BLaER1 (cell line): ENCODE results near the gene SH3RF2.
"Not testable (repeated sequence)": the region's sequence is repeated elsewhere in the genome, so short reads cannot be mapped to it uniquely, and the experiment has no call there.

ENCODE experiments used
- H3K27ac ChIP-seq: shearing (Covaris generic); formaldehyde crosslinking; 2 replicates; pipeline ENCODE4 v1.8.1; 2022
- H3K27me3 ChIP-seq: shearing (Covaris generic); formaldehyde crosslinking; 2 replicates; pipeline ENCODE4 v1.8.1; 2022
- H3K36me3 ChIP-seq: shearing (Covaris generic); formaldehyde crosslinking; 2 replicates; pipeline ENCODE4 v1.8.1; 2022
- H3K4me1 ChIP-seq: shearing (Covaris generic); formaldehyde crosslinking; 2 replicates; pipeline ENCODE4 v1.8.1; 2022
- H3K4me2 ChIP-seq: shearing (Covaris generic); formaldehyde crosslinking; 2 replicates; pipeline ENCODE4 v1.8.1; 2022
- H3K4me3 ChIP-seq: shearing (Covaris generic); formaldehyde crosslinking; 2 replicates; pipeline ENCODE4 v1.8.1; 2022
- H3K9ac ChIP-seq: shearing (Covaris generic); formaldehyde crosslinking; 2 replicates; pipeline ENCODE4 v1.8.1; 2022
- H3K9me3 ChIP-seq: shearing (Covaris generic); formaldehyde crosslinking; 2 replicates; pipeline ENCODE4 v1.8.1; 2022
- H4K20me1 ChIP-seq: shearing (Covaris generic); formaldehyde crosslinking; 2 replicates; pipeline ENCODE4 v1.8.1; 2022
- Cebpa-rat ChIP-seq: shearing (Covaris generic); IDR thresholded peaks from 2 replicates; pipeline ENCODE4 v1.8.1; 2022

The SH3RF2 gene

DNA sequence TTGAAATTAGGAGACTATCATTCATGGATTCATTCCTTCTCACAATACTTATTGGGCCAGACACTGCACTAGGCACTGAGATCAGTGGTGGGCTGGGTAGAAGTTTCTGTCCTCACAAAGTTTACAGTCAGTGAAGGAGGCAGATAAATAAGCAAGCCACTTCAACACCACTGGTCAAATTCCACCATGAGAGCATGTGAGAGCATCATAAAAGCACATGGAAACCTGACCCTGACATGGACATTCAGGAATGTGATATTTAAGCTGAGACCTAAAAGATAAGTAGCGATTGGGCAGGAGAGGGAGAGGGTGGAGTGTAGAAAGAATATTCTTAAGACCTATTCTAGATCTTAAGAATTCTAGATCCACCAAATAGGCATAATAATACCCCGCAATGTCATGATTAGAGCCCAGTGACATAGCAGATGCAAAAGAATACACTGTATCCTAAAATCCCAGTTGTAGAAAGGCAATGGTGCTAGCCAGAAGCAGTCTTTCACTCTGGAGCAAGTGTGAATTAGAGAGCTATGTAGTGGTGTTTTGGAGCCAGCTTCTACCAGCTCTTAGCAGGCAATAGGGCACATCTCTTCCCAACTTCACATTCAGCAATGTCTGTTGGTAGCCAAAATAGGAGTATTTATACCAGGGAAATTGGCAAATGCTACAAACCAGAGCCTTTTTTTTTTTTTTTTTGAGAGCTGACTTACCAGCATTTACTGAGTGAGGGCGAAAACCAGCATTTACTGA is 46.4 kb downstream of the SH3RF2 start:
- Histone ChIP-seq H4K20me1 (no peaks in the 10 kb centered on the region), H3K9me3 (no peaks in the 10 kb centered on the region), H3K27me3 (no peaks in the 10 kb centered on the region), H3K36me3 (no peaks in the 10 kb centered on the region), H3K9ac (no peak overlapping the region), H3K4me3 (no peak overlapping the region), H3K27ac (no peak overlapping the region), H3K4me2 (no peak overlapping the region), H3K4me1 (no peaks in the 10 kb centered on the region)
- TF ChIP-seq Cebpa-rat = no peak

GRCh38 chr5:145983446-145983845 is 47.1 kb downstream of the SH3RF2 start:
- no peaks in the 10 kb centered on the region for H3K27me3 ChIP-seq
- H3K4me1 ChIP-seq = no peaks in the 10 kb centered on the region
- no peak overlapping the region for H3K27ac ChIP-seq
- H3K9me3 ChIP-seq = no peaks in the 10 kb centered on the region
- no peak for TF ChIP-seq Cebpa-rat
- H3K4me2 ChIP-seq = no peak overlapping the region
- no peaks in the 10 kb centered on the region for H3K36me3 ChIP-seq
- no peak overlapping the region for H3K9ac ChIP-seq
- no peak overlapping the region for H3K4me3 ChIP-seq
- H4K20me1 ChIP-seq = no peaks in the 10 kb centered on the region

DNA sequence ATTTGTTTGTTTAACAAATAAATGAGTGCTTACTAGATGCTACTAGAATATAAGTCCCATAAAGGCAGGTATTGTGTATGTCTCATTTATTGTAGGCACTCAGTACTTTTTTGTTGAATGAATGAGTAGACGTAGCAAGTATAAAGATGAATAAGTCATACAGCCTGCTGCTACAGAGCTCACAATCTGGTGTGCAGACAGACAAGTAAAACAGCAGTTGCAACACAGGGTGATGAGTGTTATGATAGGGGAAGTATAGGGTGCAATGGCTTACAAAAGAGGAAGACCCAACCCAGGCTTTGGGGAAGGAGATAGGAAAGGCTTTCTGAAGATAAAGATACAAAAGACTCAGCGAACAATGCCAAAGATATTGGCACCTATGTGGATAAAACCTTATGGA is 47.7 kb downstream of the SH3RF2 start:
- Histone ChIP-seq H3K27me3 (no peaks in the 10 kb centered on the region), H3K9ac (no peak overlapping the region), H3K4me2 (no peak overlapping the region), H4K20me1 (no peaks in the 10 kb centered on the region), H3K4me1 (no peaks in the 10 kb centered on the region), H3K9me3 (no peaks in the 10 kb centered on the region), H3K27ac (no peak overlapping the region), H3K36me3 (no peaks in the 10 kb centered on the region), H3K4me3 (no peak overlapping the region)
- TF ChIP-seq Cebpa-rat = no peak

DNA sequence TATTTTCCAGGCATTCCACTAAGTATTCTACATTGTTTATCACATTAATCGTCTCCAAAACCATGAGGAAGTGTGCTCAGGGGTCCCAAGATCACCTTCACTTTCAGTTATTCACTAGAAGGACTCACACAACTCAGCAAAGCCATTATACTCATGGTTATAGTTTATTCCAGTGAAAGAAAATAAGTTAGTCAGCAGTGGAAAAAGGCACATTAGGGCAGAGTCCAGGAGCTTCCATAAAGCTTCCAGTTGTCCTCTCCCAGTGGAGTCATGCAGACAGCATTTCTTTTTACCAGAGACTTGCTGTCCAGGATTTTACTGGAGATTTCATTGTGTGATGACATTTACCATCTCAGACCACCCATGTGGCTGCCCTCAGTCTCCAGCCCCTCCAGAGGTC is 51.5 kb downstream of the SH3RF2 start:
- Histone ChIP-seq H3K4me2 (no peak overlapping the region), H3K4me1 (no peaks in the 10 kb centered on the region), H3K27ac (no peak overlapping the region), H3K4me3 (no peak overlapping the region), H3K9ac (no peak overlapping the region), H4K20me1 (no peaks in the 10 kb centered on the region), H3K27me3 (no peaks in the 10 kb centered on the region), H3K9me3 (peaks cover 11% of the 10 kb centered on the region), H3K36me3 (no peaks in the 10 kb centered on the region)
- TF ChIP-seq Cebpa-rat = no peak

DNA sequence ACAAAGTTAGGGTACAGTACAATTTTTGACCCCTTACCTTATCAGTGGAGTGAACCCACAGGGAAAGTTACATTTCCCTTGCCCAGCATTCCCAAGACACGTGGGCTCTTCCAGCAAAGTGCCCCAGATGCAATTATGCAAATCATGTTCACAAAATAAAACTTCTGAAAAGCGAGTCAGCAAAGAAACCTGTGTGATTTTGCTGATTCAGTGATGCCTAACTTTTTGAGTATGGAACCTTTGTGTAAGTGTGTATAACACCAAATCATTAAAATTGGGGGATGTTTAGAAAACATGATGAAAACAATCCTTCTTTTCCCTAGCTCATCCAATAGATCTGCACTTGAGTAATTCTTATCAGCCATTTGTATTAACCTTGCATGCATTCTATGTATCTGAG is 52.6 kb downstream of the SH3RF2 start:
- TF ChIP-seq Cebpa-rat = no peak
- H3K4me1 ChIP-seq = no peaks in the 10 kb centered on the region

DNA sequence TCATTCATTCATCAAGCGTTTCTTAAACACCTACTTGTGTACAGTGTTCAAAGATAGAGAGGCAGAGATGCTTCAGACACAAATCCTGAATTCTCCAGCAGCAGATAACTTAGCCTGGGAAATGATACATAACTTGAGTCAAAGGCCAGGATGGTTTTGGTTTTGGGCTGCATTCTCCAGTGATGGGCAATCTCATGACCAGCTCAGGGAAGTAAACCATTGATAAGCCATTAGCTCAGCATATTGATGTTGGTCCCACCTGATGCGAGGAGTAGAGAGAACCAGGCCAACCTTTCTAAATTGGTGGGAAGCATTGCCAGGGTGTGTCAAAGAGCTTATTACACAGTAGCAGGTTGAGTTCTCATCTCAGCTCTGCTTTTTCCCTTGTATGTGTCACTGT is 53.0 kb downstream of the SH3RF2 start:
- Histone ChIP-seq H3K4me2 (no peak overlapping the region), H3K36me3 (no peaks in the 10 kb centered on the region), H3K9me3 (peaks cover 26% of the 10 kb centered on the region), H3K4me3 (no peak overlapping the region), H4K20me1 (no peaks in the 10 kb centered on the region), H3K9ac (no peak overlapping the region), H3K27ac (no peak overlapping the region), H3K27me3 (no peaks in the 10 kb centered on the region), H3K4me1 (no peaks in the 10 kb centered on the region)
- TF ChIP-seq Cebpa-rat = no peak

More for the DNA sequence above, 52.6 kb downstream of the SH3RF2 start:
- no peaks in the 10 kb centered on the region for H3K27me3 ChIP-seq
- no peak overlapping the region for H3K4me3 ChIP-seq
- H3K9ac ChIP-seq = no peak overlapping the region
- H3K9me3 ChIP-seq = peaks cover 22% of the 10 kb centered on the region
- H3K4me2 ChIP-seq = no peak overlapping the region
- H3K27ac ChIP-seq = no peak overlapping the region
- H3K36me3 ChIP-seq = no peaks in the 10 kb centered on the region
- no peaks in the 10 kb centered on the region for H4K20me1 ChIP-seq

- H4K20me1 ChIP-seq = no peaks in the 10 kb centered on the region
- H3K9ac ChIP-seq = no peak overlapping the region
- no peaks in the 10 kb centered on the region for H3K36me3 ChIP-seq
- H3K4me1 ChIP-seq = no peaks in the 10 kb centered on the region
- no peak for TF ChIP-seq Cebpa-rat
- no peaks in the 10 kb centered on the region for H3K27me3 ChIP-seq
- H3K4me2 ChIP-seq = no peak overlapping the region
- peaks cover 32% of the 10 kb centered on the region for H3K9me3 ChIP-seq
- H3K4me3 ChIP-seq = no peak overlapping the region
- H3K27ac ChIP-seq = no peak overlapping the region
Observed at GRCh38 chr5:145990170-145990569, 53.8 kb downstream of the SH3RF2 start.

GRCh38 chr5:145991044-145991575 is 54.7 kb downstream of the SH3RF2 start:
- H3K27ac ChIP-seq = no peak overlapping the region

GRCh38 chr5:145993538-145993937 is 57.2 kb downstream of the SH3RF2 start:
- H4K20me1 ChIP-seq, H3K4me2 ChIP-seq, H3K27ac ChIP-seq, H3K9ac ChIP-seq, H3K36me3 ChIP-seq, H3K27me3 ChIP-seq, H3K4me3 ChIP-seq, H3K4me1 ChIP-seq: not testable (repeated sequence)
- H3K9me3 ChIP-seq = peaks cover 32% of the 10 kb centered on the region

More at GRCh38 chr5:145991044-145991575, 54.7 kb downstream of the SH3RF2 start:
- H3K9ac ChIP-seq = no peak overlapping the region
- no peak overlapping the region for H3K4me2 ChIP-seq
- no peaks in the 10 kb centered on the region for H3K27me3 ChIP-seq
- H4K20me1 ChIP-seq = no peaks in the 10 kb centered on the region
- H3K9me3 ChIP-seq = peaks cover 32% of the 10 kb centered on the region
- H3K4me1 ChIP-seq = no peaks in the 10 kb centered on the region
- H3K4me3 ChIP-seq = no peak overlapping the region
- no peaks in the 10 kb centered on the region for H3K36me3 ChIP-seq
- no peak for TF ChIP-seq Cebpa-rat

- H3K4me3 ChIP-seq = no peak overlapping the region
- H4K20me1 ChIP-seq = no peaks in the 10 kb centered on the region
- peaks cover 32% of the 10 kb centered on the region for H3K9me3 ChIP-seq
- H3K4me2 ChIP-seq = no peak overlapping the region
- H3K4me1 ChIP-seq = no peaks in the 10 kb centered on the region
- TF ChIP-seq Cebpa-rat = no peak
- H3K27me3 ChIP-seq = no peaks in the 10 kb centered on the region
- no peak overlapping the region for H3K27ac ChIP-seq
- H3K36me3 ChIP-seq = no peaks in the 10 kb centered on the region
- no peak overlapping the region for H3K9ac ChIP-seq
Observed at GRCh38 chr5:145996135-145996534, 59.8 kb downstream of the SH3RF2 start.
